WTC11 (cell line): ENCODE results near the gene CCDC88A. TPM values are rescaled to one million over a fixed set of nuclear protein-coding genes. Genes with fewer than 3 reads are reported as not detected.

Experiments used
- ATAC-seq: fragments of 200-7000 bp; cut with Tn5 transposase; 2 replicates; pipeline ENCODE4 v1.10.0; 2021; ENCODE audit warnings: mild to moderate bottlenecking, moderate library complexity
- CTCF ChIA-PET: fragments of 300-600 bp; sonication (Branson Sonifier 250); formaldehyde crosslinking; loops from one replicate; lab custom pipeline; 2021; ENCODE audit warnings: antibody characterized with exemption; lab: Charles Lee
- POLR2A ChIA-PET: fragments of 350-600 bp; sonication (Branson Sonifier 250); formaldehyde crosslinking; loops from one replicate; lab custom pipeline; 2021; ENCODE audit warnings: antibody characterized with exemption; lab: Charles Lee
- DNase-seq: peaks from one replicate; pipeline ENCODE4 v3.0.0; 2021; ENCODE audit warnings: low spot score
- H3K27ac Mint-ChIP-seq: 2 replicates; pipeline ENCODE4 v1.8.0; 2021; ENCODE audit warnings: mixed read lengths
- H3K27me3 Mint-ChIP-seq: 2 replicates; pipeline ENCODE4 v1.8.0; 2021; ENCODE audit warnings: low read depth, mild to moderate bottlenecking, moderate library complexity, mixed read lengths
- H3K36me3 Mint-ChIP-seq: 2 replicates; pipeline ENCODE4 v1.8.0; 2021; ENCODE audit warnings: mixed read lengths
- H3K4me1 Mint-ChIP-seq: 2 replicates; pipeline ENCODE4 v1.8.0; 2022; ENCODE audit warnings: mixed read lengths
- H3K4me3 Mint-ChIP-seq: 2 replicates; pipeline ENCODE4 v1.8.0; 2021; ENCODE audit warnings: mild to moderate bottlenecking, moderate library complexity, mixed read lengths
- H3K9me3 Mint-ChIP-seq: 2 replicates; pipeline ENCODE4 v1.8.0; 2021; ENCODE audit warnings: mixed read lengths
- ARID4B ChIP-seq: sonication (generic); formaldehyde crosslinking; IDR thresholded peaks from 2 replicates; pipeline ENCODE4 v1.8.0; 2023; ENCODE audit warnings: missing genetic modification reagents, mild to moderate bottlenecking, borderline replicate concordance
- ATF1 ChIP-seq: sonication (generic); formaldehyde crosslinking; IDR thresholded peaks from 2 replicates; pipeline ENCODE4 v1.8.1; 2023; ENCODE audit warnings: mild to moderate bottlenecking, moderate library complexity, missing genetic modification reagents
- CREB1 ChIP-seq: sonication (generic); formaldehyde crosslinking; IDR thresholded peaks from 2 replicates; pipeline ENCODE4 v1.8.0; 2023; ENCODE audit warnings: mild to moderate bottlenecking, missing genetic modification reagents
- CREM ChIP-seq: sonication (generic); formaldehyde crosslinking; IDR thresholded peaks from 2 replicates; pipeline ENCODE4 v1.8.1; 2022; ENCODE audit warnings: mild to moderate bottlenecking, missing genetic modification reagents, moderate library complexity
- CTCF ChIP-seq: fragments of 200-600 bp; IDR thresholded peaks from 2 replicates; pipeline ENCODE4 v1.8.0; 2022; ENCODE audit warnings: antibody characterized with exemption
- E2F1 ChIP-seq: sonication (generic); formaldehyde crosslinking; IDR thresholded peaks from 2 replicates; pipeline ENCODE4 v1.8.0; 2022; ENCODE audit warnings: mild to moderate bottlenecking, missing genetic modification reagents
- E2F4 ChIP-seq: sonication (generic); formaldehyde crosslinking; IDR thresholded peaks from 2 replicates; pipeline ENCODE4 v1.8.1; 2022; ENCODE audit warnings: low read depth, mild to moderate bottlenecking, moderate library complexity, missing genetic modification reagents, borderline replicate concordance
- ESRRA ChIP-seq: sonication (generic); formaldehyde crosslinking; IDR thresholded peaks from 2 replicates; pipeline ENCODE4 v1.8.1; 2022; ENCODE audit warnings: mild to moderate bottlenecking, missing genetic modification reagents, borderline replicate concordance
- KAT7 ChIP-seq: sonication (generic); formaldehyde crosslinking; IDR thresholded peaks from 2 replicates; pipeline ENCODE4 v1.8.1; 2023; ENCODE audit warnings: missing genetic modification reagents, mild to moderate bottlenecking, borderline replicate concordance
- MXD4 ChIP-seq: fragments of 250-450 bp; sonication (Bioruptor Pico); IDR thresholded peaks from 2 replicates; pipeline ENCODE4 v1.8.0; 2021; ENCODE audit warnings: mild to moderate bottlenecking, moderate library complexity, borderline replicate concordance
- NR3C1 ChIP-seq: sonication (generic); formaldehyde crosslinking; conservative IDR thresholded peaks from 2 replicates; pipeline ENCODE4 v1.8.1; 2023; ENCODE audit warnings: low read depth, mild to moderate bottlenecking, missing genetic modification reagents
- SP1 ChIP-seq: sonication (generic); formaldehyde crosslinking; conservative IDR thresholded peaks from 2 replicates; pipeline ENCODE4 v1.8.1; 2022; ENCODE audit warnings: missing genetic modification reagents
- TEAD1 ChIP-seq: sonication (generic); formaldehyde crosslinking; IDR thresholded peaks from 2 replicates; pipeline ENCODE4 v1.8.0; 2022; ENCODE audit warnings: mild to moderate bottlenecking, missing genetic modification reagents
- TP53 ChIP-seq: sonication (generic); formaldehyde crosslinking; IDR thresholded peaks from 2 replicates; pipeline ENCODE4 v1.8.1; 2023; ENCODE audit warnings: mild to moderate bottlenecking, missing genetic modification reagents
- ZNF121 ChIP-seq: sonication (generic); formaldehyde crosslinking; IDR thresholded peaks from 2 replicates; pipeline ENCODE4 v1.8.0; 2023; ENCODE audit warnings: missing genetic modification reagents
- ZNF219 ChIP-seq: sonication (generic); formaldehyde crosslinking; IDR thresholded peaks from 2 replicates; pipeline ENCODE4 v1.8.0; 2023; ENCODE audit warnings: missing genetic modification reagents, mild to moderate bottlenecking, borderline replicate concordance
- ZNF396 ChIP-seq: fragments of 250-450 bp; sonication (Bioruptor Pico); IDR thresholded peaks from 2 replicates; pipeline ENCODE4 v1.8.0; 2021; ENCODE audit warnings: mild to moderate bottlenecking, moderate library complexity, borderline replicate concordance
- ZNF416 ChIP-seq: fragments of 250-450 bp; sonication (Bioruptor Pico); IDR thresholded peaks from 2 replicates; pipeline ENCODE4 v1.9.0; 2021; ENCODE audit warnings: mild to moderate bottlenecking, inconsistent platforms
- ZNF532 ChIP-seq: fragments of 250-450 bp; sonication (Bioruptor Pico); IDR thresholded peaks from 2 replicates; pipeline ENCODE4 v1.9.0; 2021; ENCODE audit warnings: mild to moderate bottlenecking, borderline replicate concordance
- total RNA-seq: library from RNA; stranded (reverse); gene quantifications from 3 replicates; pipeline ENCODE4 v1.2.3, GENCODE V29; 2021

CCDC88A gene
- total RNA-seq, 1 experiment from 2014 or later = 97.5 TPM

- peaks cover 9% of the 10 kb centered on the region for H3K9me3 Mint-ChIP-seq
- TF ChIP-seq ARID4B (CRISPR knock-in tag) (no peak), TP53 (CRISPR knock-in tag) (no peak), MXD4 (no peak), ZNF532 (no peak), E2F1 (CRISPR knock-in tag) (no peak), ESRRA (CRISPR knock-in tag) (no peak), KAT7 (CRISPR knock-in tag) (no peak), ZNF121 (CRISPR knock-in tag) (no peak), CREM (CRISPR knock-in tag) (no peak), TEAD1 (CRISPR knock-in tag) (no peak), ATF1 (no peak), ZNF219 (CRISPR knock-in tag) (no peak), ZNF416 (CRISPR knock-in tag) (no peak), E2F4 (CRISPR knock-in tag) (no peak), SP1 (CRISPR knock-in tag) (no peak), CTCF (no peak), ZNF396 (CRISPR knock-in tag) (no peak), NR3C1 (no peak), CREB1 (no peak)
- no peak overlapping the region for H3K4me3 Mint-ChIP-seq
- ChIA-PET CTCF (no interaction called here), POLR2A (no interaction called here)
- H3K27ac Mint-ChIP-seq = no peak overlapping the region
- ATAC-seq (no peak), DNase-seq (no peak)
- H3K27me3 Mint-ChIP-seq = no peaks in the 10 kb centered on the region
- no peaks in the 10 kb centered on the region for H3K4me1 Mint-ChIP-seq
- H3K36me3 Mint-ChIP-seq = peaks cover 49% of the 10 kb centered on the region
Observed at GRCh38 chr2:55351672-55352071, 68.0 kb downstream of the CCDC88A start.
